ENCODE data around the gene C19orf38. TPM values are rescaled to one million over a fixed set of nuclear protein-coding genes. Genes with fewer than 3 reads are reported as not detected.

The C19orf38 gene
- total RNA-seq, 1 experiment from 2014 or later = 0.61 TPM

- Mint-ChIP-seq H3K9me3 (ENCODE audit: unreplicated experiment) (no peaks in the 10 kb centered on the region), H3K27ac (ENCODE audit: unreplicated experiment) (no peak overlapping the region), H3K4me3 (ENCODE audit: unreplicated experiment) (no peak overlapping the region), H3K4me1 (ENCODE audit: low read depth, unreplicated experiment) (no peaks in the 10 kb centered on the region), H3K36me3 (ENCODE audit: insufficient read depth, unreplicated experiment) (peaks cover 13% of the 10 kb centered on the region), H3K27me3 (ENCODE audit: insufficient read depth, unreplicated experiment) (no peaks in the 10 kb centered on the region)
- POLR2A ChIA-PET = no interaction called here
- no peak for TF ChIP-seq CTCF (IDR thresholded peaks at IDR 0.05; ENCODE audit: insufficient read depth in 1 of 2, low read depth in 1 of 2, low read length in 1 of 2, severe bottlenecking in 1 of 2, unreplicated experiment in 1 of 2)
- no TSS peak for BruUV-seq (replicated peaks)
- Histone ChIP-seq H3K27me3 (replicated peaks; ENCODE audit: control insufficient read depth, insufficient read depth, low read length) (no peaks in the 10 kb centered on the region), H3K4me1 (no peaks in the 10 kb centered on the region), H3K4me3 (ENCODE audit: low read depth, low read length) (no peak overlapping the region), H3K9me3 (no peaks in the 10 kb centered on the region), H3K36me3 (ENCODE audit: control insufficient read depth, insufficient read depth, low read length) (no peaks in the 10 kb centered on the region)
- intact Hi-C loops (cut with micrococcal nuclease; ENCODE audit: unreplicated experiment) = no loop called here
- CTCF ChIA-PET = interaction anchor here (1.0 kb wide), 1 partner anchor 15 kb away, joined by 4 read pairs; no protein-coding TSS in a partner anchor
- DNase-seq = no peak
Observed at GRCh38 chr19:10888421-10888866, 40.2 kb downstream of the C19orf38 start.

- no TSS peak for BruUV-seq (replicated peaks)
- Histone ChIP-seq H3K9me3 (no peaks in the 10 kb centered on the region), H3K4me1 (no peaks in the 10 kb centered on the region), H3K36me3 (ENCODE audit: control insufficient read depth, insufficient read depth, low read length) (no peaks in the 10 kb centered on the region), H3K27me3 (replicated peaks; ENCODE audit: control insufficient read depth, insufficient read depth, low read length) (no peaks in the 10 kb centered on the region), H3K4me3 (ENCODE audit: low read depth, low read length) (no peak overlapping the region)
- Mint-ChIP-seq H3K4me1 (ENCODE audit: low read depth, unreplicated experiment) (no peaks in the 10 kb centered on the region), H3K36me3 (ENCODE audit: insufficient read depth, unreplicated experiment) (peaks cover 19% of the 10 kb centered on the region), H3K4me3 (ENCODE audit: unreplicated experiment) (no peak overlapping the region), H3K27me3 (ENCODE audit: insufficient read depth, unreplicated experiment) (no peaks in the 10 kb centered on the region), H3K27ac (ENCODE audit: unreplicated experiment) (no peak overlapping the region), H3K9me3 (ENCODE audit: unreplicated experiment) (no peaks in the 10 kb centered on the region)
- intact Hi-C loops (cut with micrococcal nuclease; ENCODE audit: unreplicated experiment) = no loop called here
- POLR2A ChIA-PET = no interaction called here
- DNase-seq = no peak
- no peak for TF ChIP-seq CTCF (IDR thresholded peaks at IDR 0.05; ENCODE audit: insufficient read depth in 1 of 2, low read depth in 1 of 2, low read length in 1 of 2, severe bottlenecking in 1 of 2, unreplicated experiment in 1 of 2)
- CTCF ChIA-PET = interaction anchor here (0.7 kb wide), 1 partner anchor 1841 kb away, joined by 3 read pairs; no protein-coding TSS in a partner anchor
Observed at GRCh38 chr19:10889880-10890279, 41.7 kb downstream of the C19orf38 start.

- Mint-ChIP-seq H3K27ac (ENCODE audit: unreplicated experiment) (no peak overlapping the region), H3K36me3 (ENCODE audit: insufficient read depth, unreplicated experiment) (peaks cover 19% of the 10 kb centered on the region), H3K4me1 (ENCODE audit: low read depth, unreplicated experiment) (no peaks in the 10 kb centered on the region), H3K9me3 (ENCODE audit: unreplicated experiment) (no peaks in the 10 kb centered on the region), H3K4me3 (ENCODE audit: unreplicated experiment) (no peak overlapping the region), H3K27me3 (ENCODE audit: insufficient read depth, unreplicated experiment) (no peaks in the 10 kb centered on the region)
- H3K4me1 ChIP-seq = no peaks in the 10 kb centered on the region
- H3K4me3 ChIP-seq (ENCODE audit: low read depth, low read length) = no peak overlapping the region
- ChIA-PET CTCF (interaction anchor here (0.6 kb wide), 1 partner anchor 44 kb away, joined by 3 read pairs; no protein-coding TSS in a partner anchor), POLR2A (no interaction called here)
- TF ChIP-seq CTCF (IDR thresholded peaks at IDR 0.05; ENCODE audit: insufficient read depth in 1 of 2, low read depth in 1 of 2, low read length in 1 of 2, severe bottlenecking in 1 of 2, unreplicated experiment in 1 of 2) = no peak
- H3K9me3 ChIP-seq = no peaks in the 10 kb centered on the region
- intact Hi-C loops (cut with micrococcal nuclease; ENCODE audit: unreplicated experiment) = no loop called here
- no TSS peak for BruUV-seq (replicated peaks)
- H3K27me3 ChIP-seq (replicated peaks; ENCODE audit: control insufficient read depth, insufficient read depth, low read length) = no peaks in the 10 kb centered on the region
- no peak for DNase-seq
- H3K36me3 ChIP-seq (ENCODE audit: control insufficient read depth, insufficient read depth, low read length) = no peaks in the 10 kb centered on the region
Observed at GRCh38 chr19:10891405-10892086, 43.3 kb downstream of the C19orf38 start.
